GM11168 (cell line): ENCODE measurements around the gene C9orf85.
"Not testable (repeated sequence)": the region's sequence is repeated elsewhere in the genome, so short reads cannot be mapped to it uniquely, and the experiment has no call there.

ENCODE experiments used
- in situ Hi-C: fragments of 300-500 bp; cut with MboI; formaldehyde crosslinking; loops from one replicate; pipeline ENCODE4 v1.12.0; 2022; ENCODE audit warnings: low sequenced_read_pairs; ENCODE audit not compliant: unreplicated experiment

The C9orf85 gene

DNA sequence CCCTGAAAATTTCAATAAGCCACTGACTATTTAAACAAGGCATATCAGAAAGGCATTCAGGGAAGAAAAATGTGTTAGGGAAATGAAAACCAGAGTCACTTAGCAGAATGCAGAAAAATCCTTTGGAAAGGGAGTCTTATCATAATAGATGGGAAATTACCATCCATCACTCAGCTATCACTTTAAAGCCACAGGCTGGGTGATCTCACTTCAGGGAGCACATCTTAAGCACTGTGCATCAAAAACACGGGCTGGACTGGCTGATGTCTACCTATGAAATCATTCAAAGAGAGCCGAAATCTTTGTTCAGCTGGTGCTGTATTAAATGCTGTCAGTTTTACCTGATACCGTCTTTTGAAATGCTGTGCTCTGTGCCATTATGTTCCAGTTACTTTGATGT lies 75.5 kb downstream of the C9orf85 start:
- in situ Hi-C loops: no loop called here

DNA sequence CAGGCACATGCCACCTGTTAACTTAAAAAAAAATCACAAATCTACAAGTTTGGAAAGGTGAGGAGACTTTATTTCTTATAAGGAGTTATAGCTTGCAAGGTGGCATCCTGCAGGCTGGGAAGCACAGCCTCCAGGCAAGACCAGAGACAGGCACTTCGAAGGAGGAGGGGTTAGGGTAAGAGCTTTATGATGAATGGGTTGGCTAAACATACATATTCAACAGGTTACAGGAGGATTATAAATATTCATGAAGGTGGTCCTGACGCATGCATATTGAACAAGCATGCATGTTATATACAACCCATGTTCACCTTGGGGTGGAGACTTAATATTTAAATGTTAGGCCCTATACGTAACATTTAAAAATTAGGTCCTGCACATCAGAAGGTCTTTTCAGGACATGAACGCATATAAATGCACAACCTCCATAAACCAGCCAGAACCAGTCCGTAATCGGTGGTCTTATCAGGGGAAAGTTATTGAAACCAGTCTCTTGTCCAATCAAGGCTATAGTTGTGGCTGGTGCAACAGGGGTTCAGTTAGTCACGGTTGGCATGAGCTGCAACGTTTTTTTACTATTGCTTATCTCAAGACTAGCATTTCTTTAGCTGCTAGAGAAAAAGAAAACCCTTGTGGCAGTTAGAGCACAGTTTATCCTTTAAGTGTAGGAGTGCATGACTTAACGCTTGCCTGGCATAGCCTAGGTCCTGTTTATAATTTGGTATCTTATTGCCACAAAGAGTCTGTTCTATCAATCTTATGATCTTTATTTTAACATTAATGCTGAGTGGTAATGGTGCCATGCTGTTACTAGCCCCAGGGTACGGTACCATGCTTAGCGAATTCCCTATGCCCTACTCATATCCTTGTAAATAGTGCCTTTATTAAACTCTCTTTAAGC lies 76.3 kb downstream of the C9orf85 start:
- in situ Hi-C loops: no loop called here

DNA sequence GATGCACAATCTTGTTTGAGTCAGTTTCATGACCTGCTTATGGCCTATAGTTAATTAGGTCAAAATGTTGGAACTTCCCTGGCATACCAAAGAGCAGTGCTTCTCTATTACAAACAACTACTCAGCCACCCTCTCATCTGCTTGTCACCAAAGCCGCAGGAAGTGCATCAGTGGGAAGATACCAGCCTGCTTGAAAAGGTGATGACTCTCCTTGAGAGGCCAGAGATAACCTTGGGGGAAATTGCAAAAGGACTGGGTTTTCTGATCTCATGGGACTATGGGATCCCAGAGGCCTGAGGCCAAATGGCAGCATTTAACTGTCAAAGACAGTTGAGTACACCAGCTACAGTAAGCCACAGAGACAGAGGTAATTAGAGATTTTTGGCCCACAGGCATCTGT lies 79.0 kb downstream of the C9orf85 start:
- in situ Hi-C loops: no loop called here

DNA sequence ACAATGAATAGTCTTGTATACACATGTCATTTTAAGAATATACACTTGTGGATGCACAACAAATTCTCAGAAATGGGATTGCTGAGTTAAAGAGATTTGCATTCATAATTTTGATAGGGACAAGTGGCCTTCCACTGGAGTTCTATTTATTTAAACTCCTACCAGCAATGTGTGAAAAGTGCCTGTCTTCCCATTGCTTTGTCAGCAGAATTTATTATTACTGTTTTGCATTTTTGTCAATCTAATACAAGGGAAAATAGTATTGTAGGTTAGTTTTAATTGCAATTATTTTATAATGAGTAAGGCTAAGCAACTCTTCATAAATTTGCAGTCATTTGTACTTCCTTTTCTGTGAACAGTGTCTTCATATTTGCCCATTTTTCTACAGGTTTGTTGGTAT lies 94.0 kb downstream of the C9orf85 start:
- in situ Hi-C loops: no loop called here

DNA sequence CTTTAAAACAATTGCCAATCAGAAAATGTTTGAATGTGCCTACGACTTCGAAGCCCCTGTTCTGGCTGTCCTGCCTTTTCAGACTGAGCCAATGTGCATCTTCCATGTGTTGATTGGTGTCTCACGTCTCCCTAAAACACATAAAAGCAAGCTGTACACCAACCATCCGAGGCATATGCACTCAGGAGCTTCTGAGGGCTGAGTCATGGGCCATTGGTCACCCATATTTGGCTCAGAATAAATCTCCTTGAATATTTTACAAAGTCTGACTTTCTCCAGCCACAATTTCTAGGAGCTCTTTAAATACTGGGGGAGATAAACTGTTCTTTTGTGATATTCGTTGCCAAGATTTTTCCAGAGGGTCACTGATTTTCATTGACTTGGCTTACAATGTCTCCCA lies 95.1 kb downstream of the C9orf85 start:
- in situ Hi-C loops: no loop called here

DNA sequence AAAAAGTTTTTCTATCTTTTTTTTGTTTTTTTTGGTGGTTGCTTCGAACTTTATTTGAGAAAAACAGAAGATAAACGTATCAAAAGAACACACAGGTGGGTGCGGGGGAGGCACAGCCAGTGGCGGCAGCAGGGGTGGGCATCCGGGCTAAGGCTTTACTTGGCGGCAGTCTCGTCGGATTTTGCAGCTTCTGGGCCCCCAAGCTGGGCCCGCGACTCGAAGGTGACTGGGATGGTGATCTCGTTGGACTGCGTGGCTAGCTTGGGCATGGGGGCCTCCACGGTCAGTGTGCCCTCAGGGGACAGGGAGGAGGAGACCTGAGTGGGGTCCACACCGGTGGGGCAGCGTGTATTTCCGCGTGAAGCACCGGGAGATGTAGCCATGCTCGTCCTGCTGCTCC lies 96.3 kb downstream of the C9orf85 start:
- in situ Hi-C loops: not testable (repeated sequence)

DNA sequence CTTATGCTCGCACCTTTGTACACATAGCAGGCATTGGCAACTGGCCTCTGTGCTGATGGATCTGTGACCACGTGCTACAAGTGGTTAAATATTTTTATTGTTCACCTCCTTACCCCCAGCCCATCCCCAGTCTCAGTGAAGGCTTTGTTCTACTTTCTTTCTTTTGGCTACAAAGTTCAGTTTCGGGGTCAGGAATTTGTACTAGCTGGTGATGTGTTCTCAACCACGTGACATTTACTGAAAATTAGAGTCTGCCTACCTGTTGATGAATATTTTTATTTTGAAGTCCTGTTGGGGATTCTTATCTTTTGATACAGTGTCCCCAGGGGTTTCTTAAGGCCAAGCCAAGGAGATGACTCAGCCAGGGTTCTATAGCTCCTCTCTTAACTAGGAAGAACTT lies 101.2 kb downstream of the C9orf85 start:
- in situ Hi-C loops: loop anchor here (10.0 kb wide), 1 partner anchor 198 kb away; no protein-coding TSS in a partner anchor

DNA sequence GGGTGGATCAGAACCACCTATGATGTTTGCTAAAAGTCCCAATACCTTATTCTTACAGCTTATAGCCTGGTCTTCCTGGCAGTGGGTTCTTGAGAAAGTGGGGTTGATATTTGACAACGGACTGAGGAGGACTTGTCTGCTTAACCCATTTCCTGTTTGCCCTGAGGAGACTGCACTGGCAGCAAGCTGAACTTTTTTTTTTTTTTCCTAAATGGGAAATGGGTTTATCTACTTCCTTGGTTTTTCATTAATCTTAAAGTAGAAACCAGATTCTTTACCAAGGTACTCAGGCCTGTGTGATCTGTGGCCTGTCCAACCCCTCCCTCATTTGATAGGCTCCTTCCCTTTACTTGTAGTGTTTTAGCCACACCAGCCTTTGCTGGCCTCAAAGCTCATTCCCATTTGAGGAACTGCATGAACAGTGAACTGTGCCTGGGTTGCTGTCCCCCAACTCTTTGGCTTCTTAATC lies 101.9 kb downstream of the C9orf85 start:
- in situ Hi-C loops: loop anchor here (10.0 kb wide), 1 partner anchor 199 kb away; no protein-coding TSS in a partner anchor

DNA sequence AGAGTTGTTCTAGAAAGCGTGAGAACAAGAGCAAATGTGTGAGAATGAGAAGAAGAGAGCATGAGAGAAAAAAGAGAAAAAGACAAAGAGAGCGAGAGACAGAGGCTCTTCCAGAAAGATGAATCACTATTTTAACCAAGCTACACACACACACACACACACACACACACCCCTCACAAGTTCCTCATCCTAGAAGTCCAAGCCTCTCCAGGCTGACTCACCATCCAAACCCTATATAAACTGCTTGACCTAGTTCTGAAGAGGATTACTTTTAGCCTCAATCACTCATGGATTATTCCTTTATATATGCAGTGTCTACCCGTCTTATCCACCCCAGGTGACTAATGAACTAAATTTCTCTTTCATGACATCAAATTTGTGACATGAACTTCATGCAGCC lies 111.4 kb downstream of the C9orf85 start:
- in situ Hi-C loops: no loop called here
